Measurements from ENCODE around the gene FER1L5. TPM values are rescaled to one million over a fixed set of nuclear protein-coding genes. Genes with fewer than 3 reads are reported as not detected.

The FER1L5 gene
- total RNA-seq, 2 experiments from 2014 or later, result not detected

GRCh38 chr2:96703021-96703751 is 60.6 kb downstream of the FER1L5 start:
- ChIA-PET CTCF (ENCODE audit: unreplicated experiment) (no interaction called here), POLR2A (interaction anchor here (0.7 kb wide), 1 partner anchor 49 kb away, joined by 3 read pairs; no protein-coding TSS in a partner anchor)
- H3K27ac ChIP-seq (ENCODE audit: low read depth, low read length, poor library complexity, severe bottlenecking), result no peak overlapping the region
- H3K79me2 ChIP-seq (ENCODE audit: insufficient read depth, low read depth, low read length), result no peaks in the 10 kb centered on the region
- no peaks in the 10 kb centered on the region for H3K9me3 ChIP-seq (ENCODE audit: low read length)
- H4K20me1 ChIP-seq (ENCODE audit: insufficient read depth, low read length), result no peaks in the 10 kb centered on the region
- TF ChIP-seq EZH2phosphoT487 (IDR thresholded peaks at IDR 0.05; ENCODE audit: borderline replicate concordance, low read depth, low read length) (no peak), CTCF (conservative IDR thresholded peaks at IDR 0.05; ENCODE audit: low read length) (no peak)
- H3K9me2 ChIP-seq (ENCODE audit: insufficient read depth, low read length), result no peaks in the 10 kb centered on the region
- no peak overlapping the region for H3K4me3 ChIP-seq (ENCODE audit: low read depth, low read length, poor library complexity, severe bottlenecking)
- H3K4me1 ChIP-seq (ENCODE audit: insufficient read depth, low read length, poor library complexity, severe bottlenecking), result no peaks in the 10 kb centered on the region
- no peak overlapping the region for H2AFZ ChIP-seq (ENCODE audit: low read length)
- H3K36me3 ChIP-seq (ENCODE audit: insufficient read depth, low read length), result peaks cover 39% of the 10 kb centered on the region
- intact Hi-C loops (cut with micrococcal nuclease; ENCODE audit: unreplicated experiment), result no loop called here
- no TSS peak for BruUV-seq (replicated peaks)
- DNase-seq (ENCODE audit: low spot score), result no peak
- no peak overlapping the region for H3K4me2 ChIP-seq (ENCODE audit: low read length)

DNA sequence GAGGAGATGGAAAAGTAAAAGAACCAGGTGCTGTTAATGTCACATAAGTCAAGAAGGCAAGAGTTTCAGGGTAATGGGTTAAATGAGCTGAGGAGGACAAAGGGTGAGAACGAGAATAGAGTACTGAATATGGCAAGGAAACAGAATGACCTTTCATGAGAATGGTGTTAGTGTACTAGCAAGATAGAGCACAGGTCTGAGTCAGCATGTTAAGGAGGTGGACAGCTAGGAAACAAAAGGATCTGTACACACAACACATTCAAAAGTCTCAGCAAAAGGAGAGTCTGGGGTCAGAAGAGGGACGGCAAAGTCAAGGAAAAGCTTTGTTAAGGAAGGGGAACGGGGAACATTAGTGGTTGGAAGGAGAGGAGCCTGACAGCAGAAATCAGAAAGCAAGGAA is 68.4 kb downstream of the FER1L5 start:
- H3K9me3 ChIP-seq (ENCODE audit: low read length), result no peaks in the 10 kb centered on the region
- POLR2A ChIA-PET, result no interaction called here
- intact Hi-C loops (cut with micrococcal nuclease; ENCODE audit: unreplicated experiment), result no loop called here

More for the DNA sequence above, 68.4 kb downstream of the FER1L5 start:
- Histone ChIP-seq H3K79me2 (ENCODE audit: insufficient read depth, low read depth, low read length) (no peaks in the 10 kb centered on the region), H2AFZ (ENCODE audit: low read length) (no peak overlapping the region), H3K36me3 (ENCODE audit: insufficient read depth, low read length) (peaks cover 68% of the 10 kb centered on the region), H4K20me1 (ENCODE audit: insufficient read depth, low read length) (no peaks in the 10 kb centered on the region), H3K4me2 (ENCODE audit: low read length) (no peak overlapping the region), H3K9me2 (ENCODE audit: insufficient read depth, low read length) (no peaks in the 10 kb centered on the region), H3K27ac (ENCODE audit: low read depth, low read length, poor library complexity, severe bottlenecking) (no peak overlapping the region), H3K4me1 (ENCODE audit: insufficient read depth, low read length, poor library complexity, severe bottlenecking) (no peaks in the 10 kb centered on the region), H3K4me3 (ENCODE audit: low read depth, low read length, poor library complexity, severe bottlenecking) (no peak overlapping the region)
- no peak for DNase-seq (ENCODE audit: low spot score)
- no TSS peak for BruUV-seq (replicated peaks)
- TF ChIP-seq EZH2phosphoT487 (IDR thresholded peaks at IDR 0.05; ENCODE audit: borderline replicate concordance, low read depth, low read length) (no peak), CTCF (conservative IDR thresholded peaks at IDR 0.05; ENCODE audit: low read length) (no peak)
- CTCF ChIA-PET (ENCODE audit: unreplicated experiment), result no interaction called here
